K562 (cell line): ENCODE results near the gene BCR. TPM values are rescaled to one million over a fixed set of nuclear protein-coding genes. Genes with fewer than 3 reads are reported as not detected.
A peak's percentile ranks its signal among the peaks of the same experiment; 100 is the strongest.

Experiments used
- ATAC-seq: fragments of 200-7000 bp; cut with Tn5 transposase; 3 replicates; pipeline ENCODE4 v1.9.1; 2020; ENCODE audit warnings: moderate library complexity
- BruUV-seq: library from RNA; stranded (reverse); fragments of 400-500 nt; replicated peaks from 2 replicates; lab custom pipeline; 2021; lab: Mats Ljungman, UMichigan
- CTCF ChIA-PET: fragments of 300-600 bp; formaldehyde crosslinking; extraction: SDS; loops from one replicate; lab custom pipeline; 2021; ENCODE audit warnings: low intra/inter-chr PET ratio; lab: Yijun Ruan, JAX
- POLR2A ChIA-PET: fragments of 300-600, 350-650 bp; sonication (Branson Sonifier 250); formaldehyde crosslinking; extraction: SDS; loops from one replicate; lab custom pipeline; 2021; ENCODE audit warnings: antibody characterized with exemption, inconsistent platforms; lab: Yijun Ruan, JAX
- DNase-seq, 4 experiments: peaks; one replicate each; pipeline versions ENCODE4 v3.0.0 to v3.0.0-alpha.2; 2011 to 2018; ENCODE audit warnings: low spot score in 3 of 4, mixed read lengths in 3 of 4; ENCODE audit errors: extremely low read depth in 1 of 4
- FAIRE-seq: peaks from 2 replicates; lab custom pipeline; 2011; peaks lifted over from hg19 to GRCh38; lab: Jason Lieb, UNC
- H2AFZ ChIP-seq: 2 replicates; pipeline ENCODE4 v1.6.0; 2011; ENCODE audit warnings: low read depth, low read length, control low read depth, inconsistent platforms
- H3K27ac ChIP-seq: fragments of 200-600 bp; 3 replicates; pipeline ENCODE4 v1.8.0; 2011; ENCODE audit warnings: low read depth, mild to moderate bottlenecking, control low read depth, inconsistent platforms, low read length, moderate library complexity, mixed read lengths; ENCODE audit errors: extremely low read depth
- H3K27me3 ChIP-seq, 2 experiments: fragments of 300-600 bp in 1 of 2; 2 replicates in 1 of 2; 3 replicates in 1 of 2; pipeline versions ENCODE4 v1.6.0 to v1.8.0; 2011; ENCODE audit warnings: inconsistent platforms in 2 of 2, low read length in 2 of 2, mild to moderate bottlenecking in 1 of 2, mixed read lengths in 1 of 2, moderate library complexity in 1 of 2; ENCODE audit not compliant: control insufficient read depth in 2 of 2, insufficient read depth in 2 of 2
- H3K36me3 ChIP-seq: fragments of 300-600 bp; 3 replicates; pipeline ENCODE4 v1.8.0; 2011; ENCODE audit warnings: mild to moderate bottlenecking, low read length, inconsistent platforms; ENCODE audit not compliant: control insufficient read depth, insufficient read depth
- H3K4me1 ChIP-seq, 2 experiments: fragments of 200-600 bp in 1 of 2; replicated peaks in 1 of 2; 2 replicates in 1 of 2; 3 replicates in 1 of 2; pipeline versions ENCODE4 v1.5.1 to v1.8.0; 2011; ENCODE audit warnings: inconsistent platforms in 2 of 2, low read length in 2 of 2, mild to moderate bottlenecking in 1 of 2, mixed read lengths in 1 of 2, moderate library complexity in 1 of 2; ENCODE audit not compliant: control insufficient read depth in 2 of 2, insufficient read depth in 2 of 2
- H3K4me2 ChIP-seq: 2 replicates; pipeline ENCODE4 v1.6.1; 2011; ENCODE audit warnings: low read length, control low read depth, inconsistent platforms, mixed read lengths; ENCODE audit not compliant: insufficient read depth
- H3K4me3 ChIP-seq: fragments of 200-600 bp; sonication (generic), shearing (Covaris generic); 2 replicates; pipeline ENCODE4 v1.5.1; 2016; ENCODE audit warnings: control low read depth, inconsistent platforms
- H3K79me2 ChIP-seq: fragments of 200-600 bp; 3 replicates; pipeline ENCODE4 v1.8.0; 2011; ENCODE audit warnings: low read length, inconsistent platforms; ENCODE audit not compliant: control insufficient read depth, insufficient read depth
- H3K9ac ChIP-seq, 2 experiments: 2 replicates each; pipeline versions ENCODE4 v1.6.0 to v1.6.1; 2011; ENCODE audit warnings: low read depth in 2 of 2, low read length in 2 of 2, control low read depth in 1 of 2, inconsistent platforms in 1 of 2, mild to moderate bottlenecking in 1 of 2, mixed read lengths in 1 of 2; ENCODE audit not compliant: insufficient read depth in 1 of 2
- H3K9me1 ChIP-seq: one replicate; pipeline ENCODE4 v1.6.0; 2011; ENCODE audit warnings: inconsistent platforms, mild to moderate bottlenecking, low read length, moderate library complexity; ENCODE audit not compliant: control insufficient read depth, insufficient read depth
- H3K9me3 ChIP-seq: replicated peaks from 2 replicates; pipeline ENCODE4 v1.5.1; 2011; ENCODE audit warnings: low read depth, low read length, inconsistent platforms; ENCODE audit not compliant: control insufficient read depth, insufficient read depth
- H4K20me1 ChIP-seq: replicated peaks from 2 replicates; pipeline ENCODE4 v1.6.1; 2011; ENCODE audit warnings: low read length, inconsistent platforms, mixed read lengths; ENCODE audit not compliant: control insufficient read depth, insufficient read depth
- ATF3 ChIP-seq, 2 experiments: fragments of 450-650 bp in 1 of 2; sonication (generic) in 1 of 2; formaldehyde crosslinking in 1 of 2; IDR thresholded peaks in 1 of 2; conservative IDR thresholded peaks in 1 of 2; 2 replicates each; pipeline versions ENCODE4 v1.6.1 to v1.8.1; 2016 to 2023; ENCODE audit warnings: mild to moderate bottlenecking in 2 of 2, moderate library complexity in 2 of 2, inconsistent platforms in 1 of 2, missing genetic modification reagents in 1 of 2
- BDP1 ChIP-seq: IDR thresholded peaks from 3 replicates; pipeline ENCODE4 v1.6.1; 2011; ENCODE audit not compliant: insufficient read length, insufficient read depth
- E2F1 ChIP-seq: sonication (generic); formaldehyde crosslinking; IDR thresholded peaks from 2 replicates; pipeline ENCODE4 v1.8.1; 2023; ENCODE audit warnings: mild to moderate bottlenecking, missing genetic modification reagents, moderate library complexity
- ESRRA ChIP-seq: fragments of 450-650 bp; IDR thresholded peaks from 2 replicates; pipeline ENCODE4 v1.6.1; 2014; ENCODE audit warnings: low read depth, mild to moderate bottlenecking, moderate library complexity, borderline replicate concordance
- FIP1L1 ChIP-seq: fragments of 200-400 bp; formaldehyde crosslinking; IDR thresholded peaks from 2 replicates; pipeline ENCODE4 v1.6.1; 2018; ENCODE audit warnings: mild to moderate bottlenecking, low read depth, low read length; ENCODE audit not compliant: poor library complexity, severe bottlenecking
- GTF2B ChIP-seq: IDR thresholded peaks from 2 replicates; pipeline ENCODE4 v1.6.1; 2011; ENCODE audit not compliant: insufficient read length; ENCODE audit errors: extremely low read depth
- MEF2D ChIP-seq: conservative IDR thresholded peaks from 2 replicates; pipeline ENCODE4 v1.6.1; 2016; ENCODE audit warnings: low read depth, missing genetic modification characterization, missing compliant biosample characterization
- MYC ChIP-seq, 2 experiments: fragments of 250-450 bp in 1 of 2; sonication (Bioruptor Pico) in 1 of 2; IDR thresholded peaks; 2 replicates each; pipeline versions ENCODE4 v1.5.1 to v1.6.1; 2012 to 2021; ENCODE audit warnings: low read depth in 2 of 2, borderline replicate concordance in 1 of 2, improper control_type of control experiment in 1 of 2, low read length in 1 of 2, mild to moderate bottlenecking in 1 of 2, moderate library complexity in 1 of 2
- POLR2A ChIP-seq: fragments of 450-650 bp; conservative IDR thresholded peaks from 2 replicates; pipeline ENCODE4 v1.6.1; 2016
- STAT6 ChIP-seq: sonication (generic); formaldehyde crosslinking; IDR thresholded peaks from 2 replicates; pipeline ENCODE4 v1.8.1; 2023; ENCODE audit warnings: mild to moderate bottlenecking, missing genetic modification reagents
- WGBS: fragments of 100-300 bp; shearing (Covaris generic); methylation state at CpG from one replicate; pipeline ENCODE4 v1.1.6; 2016; ENCODE audit warnings: low coverage, mixed read lengths; ENCODE audit not compliant: insufficient coverage; ENCODE audit errors: missing lambda C conversion rate; 5-methylcytosine and 5-hydroxymethylcytosine counted together
- in situ Hi-C: fragments of 300-500 bp; cut with MboI; formaldehyde crosslinking; loops from 4 replicates; pipeline ENCODE4 v1.15.0; 2018; ENCODE audit warnings: inconsistent platforms, mixed read lengths
- intact Hi-C: fragments of 100-400 bp; cut with micrococcal nuclease; formaldehyde crosslinking; loops from 2 replicates; pipeline ENCODE4 v1.14.2; 2022
- polyA plus RNA-seq, 8 experiments: library from polyadenylated mRNA; depleted of rRNA in 4 of 8; stranded (reverse) in 5 of 8; unstranded in 3 of 8; fragments of >200 nt; fragmentation: Nextera tagmentation in 2 of 8; fragmentation: Illumina TruSeq in 1 of 8; extraction: Ambion mirVana in 2 of 8; extraction: Trizol in 1 of 8; gene quantifications; 2 replicates each; pipeline versions ENCODE4 v1.2.1 to v1.2.3, GENCODE V29; 2011 to 2014; ENCODE audit warnings: inconsistent platforms in 1 of 8, missing spikeins in 1 of 8
- total RNA-seq, 7 experiments: library from RNA; depleted of rRNA in 6 of 7; stranded (reverse); fragments of >200 nt in 6 of 7; fragmentation: Illumina TruSeq in 2 of 7; extraction: Trizol in 2 of 7; gene quantifications; 2 replicates each; pipeline versions ENCODE4 v1.2.1 to v1.2.3, GENCODE V29; 2011 to 2021; ENCODE audit warnings: low replicate concordance in 1 of 7

Gene BCR
- total and polyA plus RNA-seq, 9 of the 15 experiments (the other 6 are each of a cell fraction or from before 2014, with no cell fraction given), result 0.41 to 150 (median 45.6) TPM

GRCh38 chr22:23182309-23183060 is 2.2 kb downstream of the BCR start:
- Histone ChIP-seq H3K4me1 (peaks cover 67 to 79% of the 10 kb centered on the region in 2 experiments), H3K27ac (no peak overlapping the region; the same call in 2 of the 3 replicates), H4K20me1 (peaks cover 47% of the 10 kb centered on the region), H3K27me3 (no peaks in the 10 kb centered on the region), H3K4me3 (peak overlapping the region; percentile 46), H3K9ac (peak overlapping the region; percentile 62 to 95), H3K36me3 (peaks cover 50% of the 10 kb centered on the region), H3K9me3 (no peaks in the 10 kb centered on the region), H3K4me2 (peak overlapping the region; percentile 80), H3K79me2 (peaks cover 68% of the 10 kb centered on the region), H2AFZ (no peak overlapping the region), H3K9me1 (peaks cover 43% of the 10 kb centered on the region)
- WGBS, result 29% methylated on average over 12 of the region's 12 CpGs
- intact Hi-C loops, result loop anchor here (1.0 to 2.0 kb wide), 2 partner anchors 38 to 42 kb away; no protein-coding TSS in a partner anchor
- POLR2A ChIA-PET, result interaction anchor here (0.5 to 86.5 kb wide), 14 partner anchors 4 to 1428 kb away, joined by 3 to 3476 read pairs (median 10); partner anchors contain the start of genes BCR, RAB36 and RSPH14
- peak; percentile 1; the same call in 2 of the 3 replicates for ATAC-seq
- TSS peak; percentile 59 for BruUV-seq
- peak in 3 of 4 experiments; percentile 85 to 91 (median 88) for DNase-seq
- in situ Hi-C loops, result no loop called here
- CTCF ChIA-PET, result interaction anchor here (0.7 to 11.5 kb wide), 2 partner anchors 101 to 233 kb away, joined by 3 to 800 read pairs; no protein-coding TSS in a partner anchor
- peak; percentile 32 for FAIRE-seq
- TF ChIP-seq MYC (IDR thresholded peaks at IDR 0.05; ENCODE audit: low read depth, low read length) (no peak), MYC (CRISPR knock-in tag; IDR thresholded peaks at IDR 0.05; ENCODE audit: borderline replicate concordance, low read depth) (no peak), STAT6 (CRISPR knock-in tag) (peak; percentile 87), E2F1 (CRISPR knock-in tag) (peak; percentile 48; the same call in 1 of the 2 replicates), ESRRA (no peak), POLR2A (no peak), FIP1L1 (no peak), ATF3 (IDR thresholded peaks at IDR 0.05) (no peak), ATF3 (CRISPR knock-in tag; conservative IDR thresholded peaks at IDR 0.05) (peak; percentile 77; the same call in 1 of the 2 replicates), BDP1 (no peak), GTF2B (no peak), MEF2D (no peak)
